Mucosa of descending colon (tissue), 3 donors: ENCODE results near the gene PLEKHM3. TPM values are rescaled to one million over a fixed set of nuclear protein-coding genes. Genes with fewer than 3 reads are reported as not detected.

Experiments used
- ATAC-seq: fragments of 200-7000 bp; cut with Tn5 transposase; one replicate; pipeline ENCODE4 v1.9.1; 2020; ENCODE audit warnings: mild to moderate bottlenecking, moderate library complexity
- DNase-seq, 3 donors: peaks; one replicate each; pipeline ENCODE4 v3.0.0-alpha.2; 2020
- H3K36me3 ChIP-seq: fragments of 200-600 bp; one replicate; pipeline ENCODE4 v1.8.0; 2021; ENCODE audit warnings: low read depth, mild to moderate bottlenecking
- H3K4me1 ChIP-seq: fragments of 200-600 bp; one replicate; pipeline ENCODE4 v1.8.0; 2021; ENCODE audit warnings: low read depth, mild to moderate bottlenecking
- H3K4me3 ChIP-seq: fragments of 200-600 bp; one replicate; pipeline ENCODE4 v1.8.0; 2021; ENCODE audit warnings: mild to moderate bottlenecking
- H3K9me3 ChIP-seq: fragments of 200-600 bp; one replicate; pipeline ENCODE4 v1.8.0; 2021; ENCODE audit warnings: mild to moderate bottlenecking
- CTCF ChIP-seq: fragments of 200-600 bp; IDR thresholded peaks from one replicate; pipeline ENCODE4 v1.8.0; 2022; ENCODE audit warnings: antibody characterized with exemption, mild to moderate bottlenecking
- intact Hi-C, 2 donors: fragments of 100-400 bp; cut with DNase I in 1 of 2; cut with micrococcal nuclease in 1 of 2; formaldehyde crosslinking; loops; one replicate each; pipeline versions ENCODE4 v1.11.0 to v1.11.1; 2022; cut with DNase I, micrococcal nuclease
- total RNA-seq, 3 donors: library from RNA; stranded (reverse); fragmentation: NEBNext Ultra II Directional in 2 of 3; extraction: Animal tissue kit (Norgen Biotek cat#: 25700) in 2 of 3; gene quantifications; one replicate each; pipeline versions ENCODE4 v1.2.1 to v1.2.4, GENCODE V29; 2021 to 2023
- donor health status: DM: no; HTN: no; CAD: no; lungs with moderate emphysema.
- donor health status: DM: no; HTN: no; CAD: no.
- donor health status: DM: no; HTN: yes; CAD: no.

Gene PLEKHM3
- total RNA-seq, 3 donors from 2014 or later, result 9.7 to 21.1 (median 12.9) TPM

GRCh38 chr2:207937823-207938222 is 87.5 kb downstream of the PLEKHM3 start:
- intact Hi-C loops, result no loop called here
- ATAC-seq (no peak), DNase-seq (no peak)
- Histone ChIP-seq H3K36me3 (no peaks in the 10 kb centered on the region), H3K9me3 (no peaks in the 10 kb centered on the region), H3K4me1 (peaks cover 22% of the 10 kb centered on the region), H3K4me3 (no peak overlapping the region)
- TF ChIP-seq CTCF, result no peak

- no peak overlapping the region for H3K4me3 ChIP-seq
- no peaks in the 10 kb centered on the region for H3K36me3 ChIP-seq
- no peak for TF ChIP-seq CTCF
- intact Hi-C loops, result no loop called here
- H3K4me1 ChIP-seq, result peaks cover 22% of the 10 kb centered on the region
- ATAC-seq, result no peak
- no peaks in the 10 kb centered on the region for H3K9me3 ChIP-seq
- no peak for DNase-seq
Observed at GRCh38 chr2:207937253-207937652, 88.1 kb downstream of the PLEKHM3 start.

- no peaks in the 10 kb centered on the region for H3K9me3 ChIP-seq
- ATAC-seq, result no peak
- TF ChIP-seq CTCF, result no peak
- no peak overlapping the region for H3K4me3 ChIP-seq
- no peaks in the 10 kb centered on the region for H3K36me3 ChIP-seq
- H3K4me1 ChIP-seq, result peaks cover 30% of the 10 kb centered on the region
- no peak for DNase-seq
- intact Hi-C loops, result no loop called here
Observed at GRCh38 chr2:207936380-207936779, 88.9 kb downstream of the PLEKHM3 start.

- ATAC-seq (no peak), DNase-seq (no peak)
- Histone ChIP-seq H3K9me3 (no peaks in the 10 kb centered on the region), H3K4me3 (no peak overlapping the region), H3K36me3 (no peaks in the 10 kb centered on the region), H3K4me1 (peaks cover 31% of the 10 kb centered on the region)
- intact Hi-C loops, result no loop called here
- no peak for TF ChIP-seq CTCF
Observed at GRCh38 chr2:207935991-207936370, 89.3 kb downstream of the PLEKHM3 start.

GRCh38 chr2:207935121-207935990 is 90.0 kb downstream of the PLEKHM3 start:
- Histone ChIP-seq H3K4me3 (no peak overlapping the region), H3K36me3 (no peaks in the 10 kb centered on the region), H3K9me3 (no peaks in the 10 kb centered on the region), H3K4me1 (peaks cover 31% of the 10 kb centered on the region)
- TF ChIP-seq CTCF, result no peak
- no peak for ATAC-seq
- no peak for DNase-seq
- intact Hi-C loops, result no loop called here
